OCI-LY3 (cell line): ENCODE data around the gene ADARB2.

Experiments
- H2AFZ ChIP-seq: fragments of 200-600, 300-600 bp; shearing (Covaris generic); 2 replicates; pipeline ENCODE4 v1.6.0; 2014; ENCODE audit warnings: antibody characterized with exemption, low read depth, low read length
- H3K27ac ChIP-seq: fragments of 200-600, 300-600 bp; sonication (generic); 2 replicates; pipeline ENCODE4 v1.5.1; 2014; ENCODE audit warnings: mild to moderate bottlenecking, low read length, moderate library complexity, mixed read lengths
- H3K27me3 ChIP-seq: fragments of 200-600, 300-600 bp; sonication (generic); 2 replicates; pipeline ENCODE4 v1.6.1; 2014; ENCODE audit warnings: low read depth, low read length, mixed read lengths
- H3K36me3 ChIP-seq: fragments of 200-600, 300-600 bp; sonication (generic); replicated peaks from 2 replicates; pipeline ENCODE3; 2014; ENCODE audit warnings: low read depth, low read length, mixed read lengths
- H3K4me1 ChIP-seq: fragments of 300-600, 200-600 bp; sonication (generic); 2 replicates; pipeline ENCODE4 v1.6.1; 2014; ENCODE audit warnings: low read length, mixed read lengths
- H3K4me2 ChIP-seq: fragments of 200-600, 300-600 bp; sonication (generic); 2 replicates; pipeline ENCODE4 v1.6.1; 2014; ENCODE audit warnings: low read length, mixed read lengths
- H3K4me3 ChIP-seq: fragments of 300-600, 200-600 bp; sonication (generic); 2 replicates; pipeline ENCODE4 v1.5.1; 2014; ENCODE audit warnings: antibody characterized with exemption, mild to moderate bottlenecking, low read length, moderate library complexity
- H3K79me2 ChIP-seq: fragments of 300-600, 200-600 bp; shearing (Covaris generic); 2 replicates; pipeline ENCODE4 v1.6.1; 2014; ENCODE audit warnings: mild to moderate bottlenecking, low read length, mixed read lengths
- H3K9ac ChIP-seq: fragments of 300-600, 200-600 bp; shearing (Covaris generic); 2 replicates; pipeline ENCODE4 v1.6.0; 2014; ENCODE audit warnings: mild to moderate bottlenecking, low read length, moderate library complexity
- H3K9me3 ChIP-seq: fragments of 200-600, 300-600 bp; shearing (Covaris generic); 2 replicates; pipeline ENCODE4 v1.6.1; 2014; ENCODE audit warnings: low read length, mixed read lengths; ENCODE audit not compliant: insufficient read depth
- H4K20me1 ChIP-seq: fragments of 200-600, 300-600 bp; sonication (generic); 2 replicates; pipeline ENCODE4 v1.6.1; 2016; ENCODE audit warnings: low read length, mixed read lengths; ENCODE audit not compliant: insufficient read depth
- EZH2phosphoT487 ChIP-seq: fragments of 200-600 bp; shearing (Covaris generic); IDR thresholded peaks from 2 replicates; pipeline ENCODE4 v1.6.1; 2018; ENCODE audit warnings: antibody characterized with exemption, mixed run types, low read depth
- TF ChIP-seq, protein P1 (sequence below): fragments of 200-600, 300-600 bp; sonication (generic); IDR thresholded peaks from 2 replicates; pipeline ENCODE4 v1.5.1; 2014; ENCODE audit warnings: antibody characterized with exemption, low read length, low read depth

The ADARB2 gene

DNA sequence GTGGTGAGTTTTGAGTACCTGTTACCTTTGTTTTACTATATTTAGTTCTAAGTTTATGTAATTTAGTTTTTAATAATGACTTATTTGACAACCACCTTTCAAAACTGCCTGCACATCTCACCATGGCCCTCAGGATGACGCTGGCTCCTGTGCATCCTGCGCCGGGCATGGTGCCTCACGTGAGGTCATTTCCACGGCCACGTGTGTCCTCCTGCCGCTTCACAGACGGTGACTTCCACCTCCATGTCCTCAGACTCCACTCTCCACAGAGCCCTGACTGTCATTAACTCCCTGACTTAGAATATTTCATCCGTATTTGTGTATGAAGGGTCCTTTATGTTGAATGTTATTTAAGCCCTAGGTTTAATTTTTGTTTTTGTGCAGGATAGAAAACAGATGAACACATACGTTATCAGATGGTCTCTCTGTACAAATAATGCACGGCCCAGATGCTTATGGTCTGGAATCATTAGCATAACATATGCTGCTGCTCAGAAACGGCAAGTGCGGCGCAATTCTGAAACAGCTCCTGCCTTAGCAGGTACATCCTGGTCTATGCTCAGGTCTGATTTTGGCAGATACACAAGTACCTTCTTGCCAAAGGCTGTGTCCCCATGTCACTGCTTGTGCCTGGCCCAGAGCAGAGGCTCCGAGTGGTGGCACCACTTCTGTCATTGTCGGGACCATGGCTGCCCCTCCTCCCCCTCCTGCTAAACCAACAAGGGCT lies 525.3 kb downstream of the ADARB2 start:
- no peak overlapping the region for H3K27ac ChIP-seq
- no peak overlapping the region for H3K9ac ChIP-seq
- TF ChIP-seq, protein P1, sequence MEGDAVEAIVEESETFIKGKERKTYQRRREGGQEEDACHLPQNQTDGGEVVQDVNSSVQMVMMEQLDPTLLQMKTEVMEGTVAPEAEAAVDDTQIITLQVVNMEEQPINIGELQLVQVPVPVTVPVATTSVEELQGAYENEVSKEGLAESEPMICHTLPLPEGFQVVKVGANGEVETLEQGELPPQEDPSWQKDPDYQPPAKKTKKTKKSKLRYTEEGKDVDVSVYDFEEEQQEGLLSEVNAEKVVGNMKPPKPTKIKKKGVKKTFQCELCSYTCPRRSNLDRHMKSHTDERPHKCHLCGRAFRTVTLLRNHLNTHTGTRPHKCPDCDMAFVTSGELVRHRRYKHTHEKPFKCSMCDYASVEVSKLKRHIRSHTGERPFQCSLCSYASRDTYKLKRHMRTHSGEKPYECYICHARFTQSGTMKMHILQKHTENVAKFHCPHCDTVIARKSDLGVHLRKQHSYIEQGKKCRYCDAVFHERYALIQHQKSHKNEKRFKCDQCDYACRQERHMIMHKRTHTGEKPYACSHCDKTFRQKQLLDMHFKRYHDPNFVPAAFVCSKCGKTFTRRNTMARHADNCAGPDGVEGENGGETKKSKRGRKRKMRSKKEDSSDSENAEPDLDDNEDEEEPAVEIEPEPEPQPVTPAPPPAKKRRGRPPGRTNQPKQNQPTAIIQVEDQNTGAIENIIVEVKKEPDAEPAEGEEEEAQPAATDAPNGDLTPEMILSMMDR: no peak
- no peak for TF ChIP-seq EZH2phosphoT487
- H3K79me2 ChIP-seq: no peaks in the 10 kb centered on the region
- H3K4me1 ChIP-seq: no peaks in the 10 kb centered on the region
- no peaks in the 10 kb centered on the region for H3K27me3 ChIP-seq
- no peak overlapping the region for H3K4me3 ChIP-seq
- H4K20me1 ChIP-seq: no peaks in the 10 kb centered on the region
- no peaks in the 10 kb centered on the region for H3K36me3 ChIP-seq
- no peaks in the 10 kb centered on the region for H3K9me3 ChIP-seq
- no peak overlapping the region for H3K4me2 ChIP-seq
- H2AFZ ChIP-seq: no peak overlapping the region

DNA sequence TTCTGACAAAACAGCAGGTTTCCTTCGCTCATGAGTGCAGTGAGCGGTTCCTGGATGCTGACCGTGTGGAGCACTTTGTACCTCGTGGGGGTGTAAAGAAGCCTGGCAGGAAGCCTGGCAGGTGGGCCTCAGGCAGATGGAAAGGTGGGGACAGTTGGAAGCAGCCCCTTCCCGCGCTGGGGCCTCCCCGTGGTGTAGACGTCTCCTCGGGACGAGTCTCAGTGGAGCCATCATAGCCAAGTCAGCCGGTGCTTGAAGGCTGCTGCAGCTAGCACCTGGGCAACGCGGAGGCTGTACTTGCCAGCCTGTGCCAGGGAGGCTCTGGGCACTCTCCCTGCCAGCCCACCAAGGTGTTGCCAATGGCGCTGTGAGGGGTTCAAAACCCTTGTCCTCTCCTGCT lies 526.7 kb downstream of the ADARB2 start:
- Histone ChIP-seq H3K79me2 (no peaks in the 10 kb centered on the region), H4K20me1 (no peaks in the 10 kb centered on the region), H3K9me3 (no peaks in the 10 kb centered on the region), H2AFZ (no peak overlapping the region), H3K9ac (no peak overlapping the region), H3K4me1 (no peaks in the 10 kb centered on the region), H3K4me2 (no peak overlapping the region), H3K4me3 (no peak overlapping the region), H3K27me3 (no peaks in the 10 kb centered on the region), H3K27ac (no peak overlapping the region), H3K36me3 (no peaks in the 10 kb centered on the region)
- no peak for TF ChIP-seq EZH2phosphoT487
- TF ChIP-seq, protein P1: no peak

DNA sequence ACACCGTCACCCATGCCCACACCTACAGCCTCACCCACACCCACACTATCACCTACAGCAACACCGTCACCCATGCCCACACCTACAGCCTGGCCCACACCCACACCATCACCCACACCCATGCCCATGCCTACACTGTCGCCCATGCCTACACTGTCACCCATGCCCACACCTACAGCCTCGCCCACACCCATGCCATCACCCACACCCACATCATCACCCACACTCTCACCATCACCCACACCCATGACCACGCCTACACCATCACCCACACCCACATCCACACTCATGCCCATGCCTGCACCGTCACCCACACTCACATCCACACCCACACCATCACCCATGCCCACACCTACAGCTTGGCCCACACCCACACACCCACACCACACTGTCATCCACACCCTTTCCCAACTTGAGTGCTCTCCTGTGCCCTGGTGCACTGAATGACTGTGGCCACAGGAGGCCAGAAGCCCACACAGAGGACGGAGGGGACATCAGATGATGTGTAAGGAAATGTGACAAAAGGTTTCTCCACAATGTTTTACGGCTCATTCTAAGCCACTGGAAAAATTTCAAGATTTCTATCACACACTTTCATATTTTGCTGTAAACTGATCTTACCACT lies 527.9 kb downstream of the ADARB2 start:
- no peak overlapping the region for H2AFZ ChIP-seq
- H3K27me3 ChIP-seq: no peaks in the 10 kb centered on the region
- no peak for TF ChIP-seq EZH2phosphoT487
- TF ChIP-seq, protein P1: no peak
- no peak overlapping the region for H3K27ac ChIP-seq
- H3K9ac ChIP-seq: no peak overlapping the region
- H3K4me1 ChIP-seq: no peaks in the 10 kb centered on the region
- no peaks in the 10 kb centered on the region for H3K36me3 ChIP-seq
- H3K79me2 ChIP-seq: no peaks in the 10 kb centered on the region
- no peak overlapping the region for H3K4me3 ChIP-seq
- no peaks in the 10 kb centered on the region for H3K9me3 ChIP-seq
- H3K4me2 ChIP-seq: no peak overlapping the region
- no peaks in the 10 kb centered on the region for H4K20me1 ChIP-seq

DNA sequence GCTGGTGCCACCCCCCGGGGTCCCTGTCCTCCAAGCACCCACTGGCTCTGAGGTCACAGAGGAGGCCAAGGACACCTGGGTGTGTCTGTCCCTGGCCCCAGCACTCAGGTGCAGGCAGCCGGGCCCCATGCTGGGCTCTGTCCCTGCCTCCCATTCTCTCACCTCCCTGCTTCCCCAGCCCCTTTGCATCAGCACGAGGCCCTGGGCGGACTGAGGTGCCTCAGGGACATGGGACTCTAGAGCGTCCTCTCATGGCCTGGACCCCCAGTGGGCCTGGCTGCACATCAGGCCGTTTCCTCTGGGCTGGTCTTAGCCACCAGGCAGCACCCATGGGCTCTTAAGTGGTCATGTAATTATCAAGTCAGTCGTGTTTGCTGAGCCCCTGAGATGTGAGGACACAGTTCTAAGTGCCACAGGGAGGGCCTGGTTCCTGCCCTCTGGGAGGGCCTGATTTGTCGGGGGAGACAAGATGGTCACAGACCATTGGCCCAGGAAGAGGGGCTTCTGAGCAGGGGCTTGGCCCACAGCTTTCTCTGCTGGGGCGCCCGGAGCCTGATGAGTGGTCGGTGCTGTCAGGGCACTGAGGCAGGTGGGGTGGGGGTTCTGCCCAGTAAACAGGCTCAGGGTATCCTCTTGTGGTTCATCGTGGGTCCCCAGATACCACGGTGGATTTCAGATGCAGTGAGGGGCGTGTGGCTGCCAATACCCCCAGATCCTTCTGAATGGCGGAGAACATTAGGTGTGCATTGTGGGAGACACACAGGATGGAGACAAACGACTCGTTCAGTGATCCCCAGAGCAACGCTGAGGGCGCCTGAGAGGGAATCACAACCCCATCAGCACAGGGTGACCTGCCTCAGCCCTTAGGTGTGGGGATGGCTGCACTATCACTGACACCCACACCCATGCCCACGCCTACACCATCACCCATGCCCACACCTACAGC lies 528.7 kb downstream of the ADARB2 start:
- Histone ChIP-seq H3K36me3 (no peaks in the 10 kb centered on the region), H3K4me3 (no peak overlapping the region), H3K4me2 (no peak overlapping the region), H3K27me3 (no peaks in the 10 kb centered on the region), H3K4me1 (no peaks in the 10 kb centered on the region), H3K27ac (no peak overlapping the region), H4K20me1 (no peaks in the 10 kb centered on the region), H2AFZ (no peak overlapping the region), H3K9me3 (no peaks in the 10 kb centered on the region), H3K9ac (no peak overlapping the region), H3K79me2 (no peaks in the 10 kb centered on the region)
- TF ChIP-seq, protein P1: no peak
- no peak for TF ChIP-seq EZH2phosphoT487
